Measurements from ENCODE around the gene TOR1B.
A peak's percentile ranks its signal among the peaks of the same experiment; 100 is the strongest.

- TF ChIP-seq L3MBTL2 (conservative IDR thresholded peaks at IDR 0.05) (no peak; the same call in 1 of the 2 replicates), FOXA1 (IDR thresholded peaks at IDR 0.05) (no peak), ARNT (IDR thresholded peaks at IDR 0.05) (no peak), FOXK2 (IDR thresholded peaks at IDR 0.05) (peak; percentile 93)
Observed at GRCh38 chr9:129823935-129824601, 21.1 kb downstream of the TOR1B start, which contains the start of gene TOR1A.

Data from HEK293T (cell line).